SK-N-DZ (cell line): ENCODE data around the gene ATP8A2.
"Not testable (repeated sequence)": the region's sequence is repeated elsewhere in the genome, so short reads cannot be mapped to it uniquely, and the experiment has no call there.

ENCODE experiments used
- DNase-seq: peaks from one replicate; pipeline ENCODE4 v3.0.0-alpha.2; 2015; ENCODE audit warnings: low spot score

ATP8A2 gene

DNA sequence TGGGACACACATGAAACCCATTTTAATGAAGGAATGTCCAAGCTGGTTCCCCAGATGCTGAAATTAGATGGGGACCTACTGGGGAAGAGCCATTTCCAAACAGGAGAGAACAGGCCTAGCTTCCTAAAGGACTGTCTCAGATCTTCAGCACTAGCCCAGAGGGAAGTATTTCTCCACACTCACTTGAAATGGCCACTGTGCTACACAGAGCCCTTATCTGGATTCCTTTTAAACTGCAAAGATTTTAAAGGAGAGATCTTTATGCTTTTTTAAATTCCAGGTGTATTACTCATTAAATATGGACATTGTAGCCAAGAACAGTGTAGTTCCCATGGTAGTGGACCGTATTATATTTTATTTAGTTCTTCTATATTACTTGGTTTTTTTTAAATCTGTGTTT, 424.7 kb downstream of the ATP8A2 start:
- DNase-seq, result no peak

DNA sequence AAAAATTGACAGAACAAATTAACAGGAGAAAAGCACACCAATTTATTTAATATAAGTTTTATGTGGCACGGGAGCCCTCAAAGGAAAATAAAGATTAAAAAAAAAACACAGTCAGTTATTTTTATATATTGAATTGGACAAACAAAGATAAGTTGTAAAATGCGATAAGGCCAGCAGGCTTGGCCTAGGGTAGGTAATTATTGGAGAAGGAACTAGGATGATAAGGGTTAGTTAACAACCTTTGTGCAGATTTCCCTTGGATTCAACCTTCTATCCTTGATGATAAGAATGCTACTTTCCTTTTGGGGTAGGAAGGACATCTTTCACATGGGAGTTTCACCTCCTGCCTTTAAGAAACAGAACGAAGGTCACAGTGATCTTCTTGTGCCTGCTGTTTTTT, 427.2 kb downstream of the ATP8A2 start:
- no peak for DNase-seq

DNA sequence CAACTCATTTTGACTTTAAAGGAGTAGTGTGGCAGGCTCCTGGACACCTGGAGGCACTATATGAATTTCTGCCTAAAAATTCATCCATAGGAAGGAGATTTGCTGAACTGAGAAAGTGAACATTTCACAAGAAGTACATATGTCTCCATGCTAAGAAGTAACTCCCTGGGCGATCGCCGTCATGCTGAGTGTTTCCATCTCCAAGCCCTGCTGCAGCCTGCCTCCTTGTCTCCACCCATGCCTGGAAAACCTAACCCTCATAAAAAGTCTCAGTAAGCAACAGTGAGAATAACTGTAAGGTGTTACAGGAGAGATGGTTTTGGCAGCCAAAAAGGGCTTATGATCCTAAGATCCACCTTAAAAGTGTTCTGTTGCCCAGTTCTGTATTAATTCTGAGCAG, 428.7 kb downstream of the ATP8A2 start:
- no peak for DNase-seq

DNA sequence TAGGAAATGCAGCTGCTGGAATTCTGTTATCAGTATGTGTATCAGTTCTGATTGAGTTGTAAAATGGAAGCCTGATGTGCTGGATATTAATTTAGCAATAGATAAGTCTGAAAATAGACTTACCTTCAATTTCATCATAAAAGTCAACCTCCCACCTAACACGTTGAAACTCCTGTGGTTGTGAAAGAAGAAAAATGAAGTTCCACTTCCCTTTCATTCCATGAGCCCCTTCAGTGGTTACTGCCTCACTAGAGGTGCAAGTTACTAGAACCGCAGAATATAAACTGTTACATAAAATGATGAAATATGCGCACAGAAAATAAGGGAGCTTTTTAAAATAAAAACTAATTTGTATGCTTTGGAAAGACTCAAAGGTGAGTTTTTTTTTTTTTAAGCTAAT, 430.8 kb downstream of the ATP8A2 start:
- no peak for DNase-seq

DNA sequence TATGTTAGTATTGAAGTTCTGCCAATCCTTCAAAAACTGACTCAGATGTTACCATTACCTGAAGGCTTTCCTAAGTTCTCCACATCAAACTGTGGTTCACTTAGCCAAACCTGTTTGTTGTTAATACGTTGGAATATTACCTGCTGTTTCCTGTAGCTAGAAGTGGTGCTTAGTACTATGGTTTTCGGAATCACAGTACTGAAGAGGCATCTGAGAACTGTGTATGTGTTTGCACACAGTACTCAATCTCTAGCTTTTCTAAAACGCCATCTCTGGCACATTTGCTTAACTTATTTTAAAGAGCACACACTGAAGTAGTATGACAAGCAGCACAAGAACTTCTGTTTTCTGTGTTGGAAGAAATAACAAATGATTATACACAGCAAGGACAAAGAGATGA, 431.9 kb downstream of the ATP8A2 start:
- no peak for DNase-seq

DNA sequence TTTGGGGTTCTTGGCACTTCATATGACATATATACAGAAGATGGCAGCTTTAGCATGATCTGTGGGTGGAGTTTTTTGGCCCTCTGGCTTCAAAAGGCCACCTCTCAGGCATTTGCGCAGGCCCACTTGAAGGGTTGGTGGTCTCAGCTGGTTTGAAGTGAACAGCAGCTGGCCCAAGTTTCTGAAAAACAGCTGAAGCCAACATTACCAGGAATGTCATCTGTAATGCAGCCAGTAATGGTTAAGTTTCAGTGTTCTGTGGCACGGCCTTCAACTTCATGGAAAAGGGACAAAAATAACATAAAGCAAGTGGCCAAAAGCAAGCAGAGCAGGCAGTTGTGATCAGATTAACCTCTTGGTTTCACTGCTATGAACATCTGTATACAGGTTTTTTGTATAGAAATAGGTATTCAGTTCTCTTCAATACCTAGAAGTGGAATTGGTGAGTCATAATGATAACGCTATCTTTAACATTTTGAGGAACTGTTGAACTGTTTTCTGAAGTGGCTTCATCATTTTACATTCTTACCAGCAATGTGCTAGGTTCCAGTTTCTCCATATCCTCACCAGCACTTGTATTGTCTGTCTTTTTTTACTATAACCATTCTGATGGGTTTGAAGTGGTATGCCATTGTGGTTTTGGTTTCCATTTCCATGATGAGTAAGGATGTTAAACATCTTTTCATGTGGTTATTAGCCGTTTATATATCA, 434.6 kb downstream of the ATP8A2 start:
- DNase-seq, result no peak

DNA sequence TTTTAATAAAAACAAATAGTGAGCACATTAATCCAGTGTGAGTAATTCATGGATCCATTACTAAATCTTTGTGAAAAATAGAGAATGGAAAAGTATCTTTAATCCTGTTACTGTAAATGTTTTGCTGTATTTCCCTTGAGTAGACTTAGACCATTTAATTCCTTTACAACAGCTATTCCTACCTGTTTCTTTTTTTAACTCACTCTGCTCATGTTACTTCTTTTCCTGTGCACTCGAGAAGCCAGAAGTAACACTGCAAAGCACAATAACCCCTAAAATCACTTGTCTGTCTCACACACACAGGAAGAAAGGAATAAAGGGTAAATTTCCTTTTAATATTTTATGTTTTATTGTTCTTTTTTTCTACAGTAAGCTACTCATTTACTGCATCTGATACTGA, 435.8 kb downstream of the ATP8A2 start:
- DNase-seq, result no peak

DNA sequence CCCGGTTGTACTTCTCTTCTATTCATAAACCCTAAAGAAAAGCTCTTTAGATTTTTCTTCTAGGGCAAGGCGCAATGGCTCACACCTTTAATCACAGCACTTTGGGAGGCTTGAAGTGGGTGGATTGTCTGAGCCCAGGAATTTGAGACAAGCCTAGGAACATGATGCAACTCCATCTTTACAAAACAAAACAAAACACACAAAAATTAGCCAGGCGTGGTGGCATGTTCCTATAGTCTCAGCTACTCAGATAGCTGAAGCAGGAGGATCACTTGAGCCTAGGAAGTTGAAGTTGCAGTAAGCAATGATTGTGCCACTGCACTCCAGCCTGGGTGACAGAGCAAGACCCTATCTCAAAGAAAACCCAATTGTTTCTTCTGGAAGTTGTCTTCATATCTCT, 439.7 kb downstream of the ATP8A2 start:
- DNase-seq, result no peak

DNA sequence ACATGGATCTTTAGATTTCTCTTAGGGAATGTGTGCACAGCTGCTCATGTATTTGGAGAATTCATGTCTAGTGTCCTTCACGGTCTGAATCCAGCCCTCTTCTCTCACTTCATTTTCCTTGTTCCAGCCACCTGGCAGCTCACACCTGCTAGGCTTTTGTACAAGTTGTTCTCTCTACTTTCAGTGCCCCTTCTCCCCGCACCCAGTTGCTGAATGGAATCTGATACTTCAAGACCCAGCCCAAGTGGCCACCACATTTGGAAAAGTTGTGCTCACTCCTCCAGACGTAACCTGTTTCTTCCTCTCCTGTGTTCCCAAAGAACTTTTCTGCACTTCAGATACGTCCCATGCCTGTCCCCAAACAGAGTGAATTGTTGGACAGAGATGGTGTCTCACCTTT, 444.5 kb downstream of the ATP8A2 start:
- no peak for DNase-seq

DNA sequence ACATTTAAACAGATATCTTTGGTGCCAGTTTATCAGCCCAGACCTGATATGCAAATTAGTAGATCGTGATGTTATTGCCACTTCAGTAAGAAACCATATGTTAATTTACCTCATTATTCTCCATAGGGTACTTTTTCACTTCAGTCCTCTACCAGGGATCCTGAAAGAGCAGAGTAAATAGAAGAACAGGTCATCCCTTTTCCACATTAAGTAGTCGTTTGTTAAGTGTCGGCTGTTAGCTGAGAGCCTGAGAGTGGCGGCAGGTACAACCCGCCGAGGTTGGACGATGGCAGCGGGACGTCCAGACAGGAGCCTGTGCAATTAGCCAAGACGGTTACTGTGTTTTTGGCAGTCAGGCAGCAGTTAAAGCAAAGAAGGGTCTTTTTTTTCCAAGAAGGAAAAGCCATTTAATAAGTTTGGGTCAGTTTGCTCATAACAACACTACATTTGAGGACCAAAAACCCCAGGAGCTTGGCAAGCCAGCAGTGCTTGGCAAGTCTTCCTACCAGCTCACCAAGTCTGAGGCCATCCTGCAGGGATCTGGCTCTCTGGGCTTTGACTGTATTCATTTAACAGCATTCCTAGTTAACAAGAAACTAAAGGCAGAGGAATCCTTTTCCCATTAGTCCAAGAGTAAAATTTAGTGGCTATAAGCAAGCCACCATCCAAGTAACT, 448.2 kb downstream of the ATP8A2 start:
- DNase-seq, result no peak

DNA sequence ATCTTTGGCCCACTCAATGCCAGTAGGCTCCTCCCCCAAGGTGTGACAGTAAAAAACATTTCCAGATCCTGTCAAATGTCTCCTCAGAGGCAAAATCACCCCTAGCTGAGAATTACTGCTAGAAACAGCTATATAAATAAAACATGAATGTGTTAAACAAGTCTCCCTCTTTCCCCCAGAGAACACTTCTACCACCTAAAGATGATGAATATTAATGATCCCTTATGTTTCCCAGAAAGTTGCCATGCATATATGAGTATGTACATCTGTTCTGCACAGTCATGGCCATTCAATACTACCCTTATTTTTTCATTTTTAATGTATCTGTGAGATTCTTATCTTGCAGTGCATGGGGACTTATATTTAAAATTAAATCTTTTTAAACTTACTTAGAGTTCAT, 450.0 kb downstream of the ATP8A2 start:
- no peak for DNase-seq

DNA sequence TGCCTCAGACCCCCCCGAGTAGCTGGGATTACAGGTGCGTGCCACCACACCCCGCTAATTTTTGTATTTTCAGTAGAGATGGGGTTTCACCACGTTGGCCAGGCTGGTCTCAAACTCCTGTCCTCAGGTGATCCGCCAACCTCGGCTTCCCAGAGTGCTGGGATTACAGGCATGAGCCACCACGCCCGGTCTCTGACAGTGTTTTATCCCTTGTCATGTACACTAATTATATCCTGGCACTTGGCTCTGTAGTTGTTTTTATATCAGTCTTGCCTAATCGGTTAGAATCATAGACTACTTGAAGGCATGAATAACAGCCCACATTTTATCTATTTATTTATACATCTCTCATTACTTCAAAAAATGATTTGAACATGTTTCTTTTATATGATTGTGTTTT, 455.4 kb downstream of the ATP8A2 start:
- DNase-seq, result not testable (repeated sequence)

DNA sequence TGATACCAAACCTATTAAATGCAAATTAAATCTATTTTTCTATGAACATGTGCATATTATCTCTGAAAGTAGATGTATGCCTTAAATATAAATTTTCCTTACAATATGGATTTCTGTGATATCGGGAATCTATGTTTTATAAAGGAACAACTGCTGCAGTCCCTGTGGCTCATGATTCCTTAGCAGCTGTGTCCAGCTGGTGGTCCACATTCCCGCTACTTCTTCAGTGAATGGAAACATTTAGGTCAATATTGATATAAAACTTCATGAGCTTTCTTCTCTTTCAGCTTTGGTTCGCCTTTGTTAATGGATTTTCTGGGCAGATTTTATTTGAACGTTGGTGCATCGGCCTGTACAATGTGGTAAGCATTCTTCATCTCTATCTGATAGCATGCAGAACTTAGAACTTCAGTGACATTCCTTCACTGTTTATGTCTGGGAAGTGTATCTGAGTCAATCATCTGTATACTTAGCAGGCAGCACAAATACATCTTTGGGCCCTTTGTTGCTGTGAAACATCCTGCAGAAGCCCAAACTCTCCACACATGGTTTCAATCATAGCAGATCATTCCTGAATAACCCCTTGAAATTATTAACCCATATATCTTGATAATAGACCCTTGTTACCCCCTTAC, 456.2 kb downstream of the ATP8A2 start:
- no peak for DNase-seq

DNA sequence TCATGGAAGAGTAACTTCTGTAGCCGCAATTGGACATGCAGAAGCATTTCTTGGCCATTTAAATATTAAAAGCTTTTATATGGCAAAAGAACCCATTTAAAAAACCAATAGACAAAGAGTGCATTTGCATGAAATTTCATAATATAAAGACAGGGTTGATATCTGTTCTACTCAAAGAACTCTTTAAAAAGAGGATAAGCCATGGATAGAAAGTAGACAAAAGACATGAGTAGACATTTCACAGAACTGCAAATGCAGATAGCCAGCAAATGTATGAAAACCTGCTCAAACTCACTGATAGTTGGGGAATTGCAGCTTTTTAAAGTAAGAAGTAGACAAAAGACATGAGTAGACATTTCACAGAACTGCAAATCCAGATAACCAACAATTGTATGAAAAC, 462.0 kb downstream of the ATP8A2 start:
- no peak for DNase-seq

DNA sequence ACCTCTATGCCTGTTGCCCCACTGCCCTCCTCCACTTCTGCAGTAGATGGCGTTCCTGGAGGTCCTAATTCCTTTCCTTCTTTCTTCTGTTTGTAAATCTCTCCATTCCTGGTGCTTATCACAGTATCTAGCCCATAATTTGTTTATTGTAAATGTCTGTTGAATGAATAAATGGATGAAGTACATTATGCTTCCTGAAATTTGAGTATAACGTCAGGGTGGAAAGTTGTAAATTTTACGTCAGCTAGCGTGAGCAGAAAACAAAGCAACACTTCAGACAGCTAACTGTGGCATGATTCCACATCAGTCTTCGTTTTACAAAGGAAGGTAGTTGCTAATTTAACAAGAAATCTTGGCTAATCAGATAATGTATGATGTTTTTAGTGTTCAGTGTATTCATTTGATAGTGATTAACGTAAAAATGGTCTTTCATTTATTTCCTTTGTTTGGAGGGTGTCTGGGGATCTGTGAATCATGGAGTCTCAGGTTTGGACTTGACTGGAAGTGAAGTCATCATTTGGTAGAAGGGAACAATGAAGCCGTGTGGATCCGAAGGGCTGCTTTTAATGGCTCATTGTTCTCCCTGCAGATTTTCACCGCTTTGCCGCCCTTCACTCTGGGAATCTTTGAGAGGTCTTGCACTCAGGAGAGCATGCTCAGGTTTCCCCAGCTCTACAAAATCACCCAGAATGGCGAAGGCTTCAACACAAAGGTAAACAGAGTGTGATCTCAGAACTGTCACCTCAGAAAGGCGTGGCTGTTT, 465.0 kb downstream of the ATP8A2 start:
- DNase-seq, result no peak

DNA sequence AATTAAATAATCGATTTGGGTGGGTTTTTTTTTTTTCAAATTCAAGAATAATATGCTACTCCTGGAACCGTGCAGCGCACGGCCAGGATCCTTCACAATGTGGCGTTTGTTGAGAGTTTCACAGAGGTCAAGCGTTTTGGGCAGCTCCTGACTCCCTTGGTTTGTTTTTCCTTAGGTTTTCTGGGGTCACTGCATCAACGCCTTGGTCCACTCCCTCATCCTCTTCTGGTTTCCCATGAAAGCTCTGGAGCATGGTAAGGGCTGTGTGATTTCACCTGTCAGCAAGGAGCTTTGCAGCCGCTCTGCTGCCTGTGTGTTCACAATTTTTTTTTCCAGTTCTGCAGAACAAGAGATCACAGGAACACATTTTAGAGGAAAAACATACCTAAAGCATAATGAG, 467.6 kb downstream of the ATP8A2 start:
- DNase-seq, result no peak

DNA sequence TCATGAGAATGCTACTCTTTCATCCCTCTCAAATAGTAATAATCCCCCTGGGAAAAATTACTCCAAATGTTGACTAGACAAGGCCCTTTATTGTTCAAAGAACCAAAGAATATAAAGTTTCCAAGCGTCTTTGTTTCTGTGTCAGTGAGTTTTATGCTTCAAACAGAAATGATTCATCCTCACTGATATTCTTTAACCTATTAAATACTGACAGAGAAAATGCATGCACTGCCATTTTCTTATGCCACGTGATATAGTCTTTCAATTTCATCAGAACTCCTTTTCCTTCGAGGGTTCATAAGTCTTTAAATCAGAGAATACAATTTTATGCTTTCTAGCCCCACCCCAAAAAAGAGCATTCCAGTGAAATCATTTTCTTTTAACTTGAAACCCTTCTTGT, 468.5 kb downstream of the ATP8A2 start:
- no peak for DNase-seq

DNA sequence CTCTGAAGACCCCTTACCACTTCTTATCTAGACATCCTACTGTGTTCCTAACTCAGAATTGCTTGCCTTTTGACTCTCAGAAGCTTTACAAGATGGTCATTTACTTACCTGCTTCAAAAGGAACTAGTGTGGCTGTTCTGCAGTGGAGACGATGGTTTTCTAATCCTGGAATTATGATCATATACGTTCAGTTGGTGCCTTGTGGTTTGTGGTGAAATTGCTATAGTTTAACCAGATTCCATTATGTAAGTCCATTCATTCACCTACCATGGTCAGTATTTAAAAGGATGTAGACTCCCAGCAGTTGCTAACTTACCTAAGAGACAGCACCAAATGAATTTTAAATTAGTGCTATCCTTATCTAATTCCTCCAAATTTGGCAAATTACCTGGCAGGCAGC, 469.2 kb downstream of the ATP8A2 start:
- DNase-seq, result no peak

DNA sequence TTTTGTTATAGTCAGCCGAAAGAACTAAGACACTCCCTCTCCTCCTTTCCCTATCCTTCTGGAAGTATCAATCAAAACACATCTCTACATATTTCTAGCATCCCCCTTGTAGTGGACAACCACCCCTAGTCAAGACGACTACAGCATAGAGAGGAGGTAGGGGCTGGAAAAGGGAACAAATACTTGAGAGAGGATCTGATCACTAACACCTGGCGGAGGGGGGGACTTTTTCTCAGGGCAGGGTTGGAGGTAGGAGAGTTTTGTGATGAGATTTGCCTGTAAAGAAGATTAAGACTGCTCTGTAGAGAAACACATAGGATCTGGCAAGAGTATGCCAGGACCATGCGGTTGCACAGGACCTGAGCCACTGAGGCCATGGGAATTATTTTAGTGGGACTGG, 471.9 kb downstream of the ATP8A2 start:
- DNase-seq, result no peak

DNA sequence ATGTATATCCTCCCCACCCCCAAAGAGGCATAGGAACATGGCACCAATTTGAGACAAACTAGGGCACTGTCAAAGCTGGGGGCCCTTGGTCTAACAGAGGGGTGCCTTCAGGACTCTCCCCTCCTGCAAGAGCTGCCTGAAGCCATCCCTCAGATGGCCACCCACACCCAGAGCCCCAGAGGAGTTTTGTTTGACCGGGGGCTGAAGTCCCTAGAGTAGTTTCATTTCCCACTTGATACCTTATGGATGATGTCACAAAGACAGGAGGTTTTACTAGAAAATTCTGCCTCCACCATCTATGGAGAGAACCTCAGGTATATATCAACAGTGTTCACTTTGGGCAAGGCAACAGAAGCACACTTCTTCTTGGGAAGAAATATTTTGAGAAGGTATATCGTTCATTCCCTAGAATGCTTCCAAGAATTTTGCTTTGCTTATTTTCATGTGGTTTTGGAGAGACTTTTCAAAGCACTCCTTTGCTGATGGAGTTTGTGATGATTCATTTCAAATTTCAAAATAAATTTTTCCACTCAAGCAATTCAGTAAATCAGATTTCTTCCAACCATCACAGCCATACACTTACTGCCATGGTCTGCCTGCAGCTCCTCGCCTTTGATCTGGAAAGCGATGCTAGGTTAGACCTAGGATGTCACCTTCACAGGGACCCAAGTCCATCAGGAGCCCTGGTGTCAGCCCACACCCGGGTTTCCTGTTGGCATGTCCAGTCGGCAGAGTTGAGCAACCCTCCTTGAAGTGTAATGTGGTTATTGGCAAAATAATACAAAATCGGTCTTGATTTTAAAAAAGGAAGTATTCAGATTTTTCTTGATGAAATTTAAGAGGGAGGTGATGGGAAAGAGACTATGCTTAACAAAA, 473.0 kb downstream of the ATP8A2 start:
- no peak for DNase-seq

DNA sequence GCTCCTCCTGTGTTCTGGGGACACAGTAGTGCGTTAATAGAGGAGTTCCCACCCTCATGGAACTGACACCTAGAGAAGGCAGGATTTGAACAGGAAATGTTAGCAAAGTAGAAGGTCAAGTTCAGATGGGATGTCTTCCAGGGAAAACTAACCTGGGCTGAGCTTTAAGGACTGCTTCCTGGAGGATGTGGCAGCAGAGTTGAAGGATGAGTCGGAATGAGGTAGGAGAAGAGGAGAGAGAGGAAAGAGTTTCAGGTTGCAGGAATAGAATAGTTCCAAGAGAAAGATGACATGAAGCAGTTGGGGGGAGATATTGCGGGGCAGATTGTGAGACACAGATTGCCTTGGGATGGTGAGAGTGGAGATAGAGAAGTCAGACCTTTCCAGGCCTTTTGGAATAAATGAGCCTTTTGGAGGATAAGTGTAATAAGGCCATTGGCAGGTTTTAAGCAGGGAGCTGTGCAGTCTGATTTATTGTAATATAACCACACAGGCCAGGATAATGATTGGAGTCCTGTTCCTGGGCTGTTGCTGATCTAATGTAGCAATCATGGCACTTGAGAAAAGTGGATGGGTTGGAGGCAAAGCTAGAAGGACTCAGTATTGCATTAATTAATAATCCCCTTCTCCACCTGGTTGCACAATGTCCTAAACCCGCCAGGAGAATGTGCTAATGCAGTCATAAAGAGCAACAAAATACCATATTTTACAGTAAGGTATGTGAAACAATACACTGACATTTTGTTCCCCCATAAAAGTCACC, 474.6 kb downstream of the ATP8A2 start:
- DNase-seq, result no peak
